Transverse colon (tissue), 4 donors: ENCODE measurements around the gene APOL4.
"Not testable (repeated sequence)": the region's sequence is repeated elsewhere in the genome, so short reads cannot be mapped to it uniquely, and the experiment has no call there.

Experiments used
- CTCF ChIP-seq, 5 experiments: fragments of 200-600 bp in 3 of 5; fragments of 450-650 bp in 2 of 5; sonication (generic) in 3 of 5; IDR thresholded peaks; 1 replicate in 2 of 5; 2 replicates in 3 of 5; pipeline ENCODE4 v1.5.1; 2016 to 2017; ENCODE audit warnings: antibody characterized with exemption in 5 of 5, inconsistent platforms in 3 of 5, mild to moderate bottlenecking in 2 of 5, moderate library complexity in 1 of 5
- EP300 ChIP-seq: sonication (generic); formaldehyde crosslinking; IDR thresholded peaks from one replicate; pipeline ENCODE4 v1.6.1; 2017; ENCODE audit warnings: antibody characterized with exemption, low read depth
- POLR2AphosphoS5 ChIP-seq, 3 donors: sonication (generic); formaldehyde crosslinking; IDR thresholded peaks; one replicate each; pipeline ENCODE4 v1.6.1; 2016; ENCODE audit warnings: antibody characterized with exemption in 3 of 3

DNA sequence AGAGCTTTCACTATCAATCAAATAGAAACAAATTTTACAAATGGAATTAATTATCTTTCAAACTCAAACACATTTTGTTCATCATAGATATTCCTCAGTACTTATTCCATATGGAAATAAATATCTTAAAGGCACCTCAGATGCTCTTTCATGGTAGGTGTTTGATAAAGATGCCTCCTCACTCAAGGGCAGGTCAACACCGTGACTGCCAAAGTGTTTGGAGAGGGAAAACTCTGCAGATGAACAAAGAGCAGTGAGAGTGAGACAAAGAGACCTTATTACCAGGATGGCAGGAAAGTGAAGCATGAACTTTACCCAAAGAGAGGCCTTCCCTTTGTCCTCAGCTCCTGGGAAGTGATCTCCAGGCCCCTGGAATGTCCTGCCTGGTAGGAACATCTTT, 26.8 kb upstream of the APOL4 start:
- not testable (repeated sequence) for TF ChIP-seq CTCF (IDR thresholded peaks at IDR 0.05); POLR2AphosphoS5 (IDR thresholded peaks at IDR 0.05); EP300
